GM21447 (cell line): ENCODE measurements around the gene DEPDC5.
A peak's percentile ranks its signal among the peaks of the same experiment; 100 is the strongest.

Experiments
- ATAC-seq: cut with Tn5 transposase; IDR thresholded peaks from one replicate; pipeline ENCODE4 v1.9.1; 2021; ENCODE audit not compliant: unreplicated experiment

DEPDC5 gene

DNA sequence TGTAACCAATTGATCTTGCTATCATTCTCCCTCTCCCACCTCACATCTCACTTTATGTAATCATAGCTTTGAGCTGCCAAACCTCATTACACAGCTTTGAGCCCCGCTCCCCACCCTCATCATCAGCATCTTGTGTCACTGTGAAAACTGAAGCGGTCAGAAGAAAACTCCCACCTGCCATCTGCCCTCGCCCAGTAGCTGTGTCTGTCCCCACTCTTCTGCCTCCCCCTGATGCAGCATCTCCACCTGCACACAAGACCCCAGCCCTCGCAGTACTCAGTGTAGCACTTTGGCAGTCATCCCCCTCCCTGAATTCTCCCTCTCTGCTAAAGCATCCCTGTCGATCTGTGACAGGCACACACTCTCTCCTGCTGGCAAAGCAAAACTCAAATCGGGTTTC is 130.2 kb downstream of the DEPDC5 start:
- no peak for ATAC-seq

DNA sequence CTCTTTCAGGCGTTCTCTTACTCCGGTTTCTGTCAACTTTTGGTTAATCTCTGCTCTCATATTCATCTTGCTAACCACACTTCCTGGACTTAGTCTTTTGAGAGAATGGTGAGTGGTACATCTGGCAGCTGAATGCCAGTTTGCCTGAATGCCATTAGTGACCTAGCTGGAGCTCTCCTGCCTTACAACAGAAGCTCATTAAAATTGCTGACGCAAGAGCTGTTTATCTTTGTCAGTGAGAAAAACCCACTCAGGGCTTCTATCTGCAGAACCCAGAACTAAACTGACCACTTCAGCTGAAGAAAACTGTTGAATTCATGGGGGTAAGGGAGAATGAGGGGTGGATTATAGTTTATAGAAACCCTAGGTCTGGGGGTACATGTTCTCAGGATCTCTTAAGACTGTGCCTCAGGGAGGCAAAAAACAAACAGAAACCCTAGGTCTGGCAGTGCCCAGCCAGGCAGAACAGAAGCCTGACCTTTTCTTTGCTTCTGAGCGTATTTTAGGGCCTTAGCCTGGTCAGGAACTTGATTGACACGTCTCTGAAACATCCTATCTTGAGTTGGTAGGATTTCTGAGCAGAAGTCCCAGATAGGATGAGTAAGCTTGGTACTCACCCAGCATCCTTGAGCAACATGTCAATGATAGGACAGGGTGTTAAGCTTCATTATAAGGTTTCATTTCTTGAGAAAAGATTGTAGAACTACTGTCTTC is 137.7 kb downstream of the DEPDC5 start:
- ATAC-seq: no peak

DNA sequence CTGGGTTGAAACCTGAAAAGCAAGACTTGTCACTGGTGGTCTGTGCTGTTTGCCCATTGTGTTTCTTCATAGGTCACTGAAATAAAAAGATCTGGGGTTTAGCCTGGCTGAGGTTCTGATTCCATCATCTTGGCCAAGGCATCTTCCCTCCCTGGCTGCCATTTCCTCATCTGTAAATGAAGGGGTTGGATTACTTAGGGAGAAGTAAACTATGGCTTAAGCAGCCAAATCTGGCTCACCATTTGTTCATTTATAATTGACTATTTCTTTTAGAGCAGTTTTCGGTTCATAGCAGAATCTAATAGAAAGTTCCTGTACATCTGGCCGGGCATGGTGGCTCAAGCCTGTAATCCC is 138.2 kb downstream of the DEPDC5 start:
- ATAC-seq: no peak

DNA sequence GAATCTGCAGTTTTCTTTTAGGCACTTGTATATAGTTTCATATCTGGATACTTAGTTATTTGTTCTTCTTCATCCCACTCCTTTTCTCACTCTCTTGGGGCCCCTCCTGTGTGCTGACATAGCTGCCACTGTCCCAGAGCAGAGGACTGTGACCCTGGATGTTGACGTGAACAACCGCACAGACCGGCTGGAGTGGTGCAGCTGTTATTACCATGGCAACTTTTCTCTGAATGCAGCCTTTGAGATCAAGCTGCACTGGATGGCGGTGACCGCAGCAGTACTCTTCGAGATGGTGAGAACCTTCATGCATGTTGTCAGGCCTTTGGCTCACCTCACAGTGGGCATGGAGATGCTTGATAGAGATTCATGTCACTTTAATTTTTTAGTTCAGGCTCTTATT is 139.6 kb downstream of the DEPDC5 start:
- no peak for ATAC-seq

DNA sequence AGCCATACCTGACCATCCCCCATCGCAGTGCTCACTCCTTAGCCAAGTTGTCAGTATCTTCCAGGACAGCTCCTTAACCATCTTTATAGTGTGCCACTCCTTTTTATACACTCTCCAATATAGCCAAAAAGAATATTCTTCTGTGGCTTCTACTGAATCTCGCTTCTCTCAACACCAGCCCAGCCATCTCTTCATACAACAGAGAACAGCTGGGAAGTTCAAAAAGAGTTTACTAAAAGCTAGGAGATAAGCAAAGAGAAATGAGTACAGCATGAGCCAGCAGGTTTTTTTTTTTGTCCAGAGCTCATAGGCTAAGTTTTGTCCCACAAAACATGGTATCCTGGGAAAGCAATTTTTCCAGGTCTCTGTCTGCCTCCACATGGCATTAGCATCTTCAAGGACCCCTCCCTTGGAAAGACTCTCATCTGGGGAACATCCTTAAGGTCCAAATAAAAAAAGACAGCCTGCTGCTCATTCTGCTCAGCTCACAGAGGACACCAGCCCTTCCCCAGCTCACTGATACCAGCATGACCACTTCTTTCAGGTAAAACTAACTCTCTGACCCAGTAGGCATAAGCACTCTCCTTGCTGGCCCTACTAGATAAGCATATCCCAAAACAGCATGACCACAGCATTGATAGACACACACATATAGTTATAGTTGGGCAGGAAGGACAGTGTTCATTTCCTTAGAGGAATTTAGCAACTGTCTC is 141.7 kb downstream of the DEPDC5 start:
- ATAC-seq: no peak

DNA sequence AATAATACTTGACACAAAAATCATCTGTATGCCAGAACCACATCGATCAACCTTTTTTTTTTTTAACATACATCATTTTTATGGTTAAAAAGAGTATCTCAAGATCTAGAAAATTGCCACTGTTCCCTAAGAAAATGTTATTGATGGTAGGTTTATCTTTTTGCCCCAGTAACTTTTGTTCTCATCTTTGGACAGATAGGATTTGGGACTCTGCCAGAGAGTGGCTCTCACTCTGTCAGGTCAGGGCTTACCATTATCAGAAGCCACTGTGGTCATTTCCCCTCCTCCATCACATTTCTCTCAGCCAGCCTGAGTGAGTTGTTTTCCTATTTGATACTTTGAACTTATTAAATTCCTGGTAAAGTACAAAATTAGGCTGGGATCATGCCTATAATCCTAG is 142.7 kb downstream of the DEPDC5 start:
- ATAC-seq: no peak

DNA sequence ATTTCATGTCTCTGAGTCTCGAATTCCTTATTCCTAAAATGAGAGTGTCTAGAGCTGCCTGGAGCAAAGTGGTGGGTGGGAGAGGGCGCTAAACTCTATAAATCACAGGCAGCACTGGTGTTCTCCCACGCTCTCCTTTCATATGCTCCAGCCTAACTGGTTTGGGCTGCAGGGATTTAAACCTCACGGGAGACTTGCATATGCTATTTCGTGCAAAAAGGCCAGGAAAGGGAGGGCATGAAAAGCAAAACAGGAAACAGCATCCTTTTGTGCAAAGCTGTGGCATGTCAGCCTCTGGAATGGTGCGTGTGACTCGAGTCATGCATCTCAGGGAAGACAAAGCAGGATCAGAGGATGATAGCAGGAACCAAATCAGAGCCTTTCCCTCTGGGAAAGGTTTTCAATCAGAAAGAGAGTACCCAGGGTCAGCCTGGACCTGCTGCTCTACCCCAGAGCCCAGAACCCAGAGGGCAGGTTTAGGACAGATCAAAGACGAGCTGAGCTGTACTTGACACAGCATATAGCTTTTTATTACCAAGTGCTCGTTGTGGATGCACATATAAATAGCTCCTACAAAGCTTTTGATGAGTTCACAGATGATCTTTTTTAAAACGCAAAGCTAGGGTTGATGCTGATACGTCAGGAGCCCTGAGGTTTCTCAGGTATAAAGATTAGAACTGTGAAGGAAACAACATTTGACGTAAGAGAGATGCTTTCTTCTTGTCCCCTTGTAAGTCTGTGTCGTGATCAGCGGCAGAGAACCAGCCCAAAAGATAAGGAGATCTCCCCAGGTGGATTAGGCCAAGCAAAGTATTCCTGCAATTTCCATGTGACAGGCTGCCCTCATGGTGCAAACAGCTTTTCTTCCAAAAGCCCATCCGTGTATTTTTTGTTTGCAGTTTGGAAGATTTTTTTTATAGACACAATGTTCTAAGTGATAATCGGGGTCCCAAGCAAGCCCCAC is 144.3 kb downstream of the DEPDC5 start:
- no peak for ATAC-seq

DNA sequence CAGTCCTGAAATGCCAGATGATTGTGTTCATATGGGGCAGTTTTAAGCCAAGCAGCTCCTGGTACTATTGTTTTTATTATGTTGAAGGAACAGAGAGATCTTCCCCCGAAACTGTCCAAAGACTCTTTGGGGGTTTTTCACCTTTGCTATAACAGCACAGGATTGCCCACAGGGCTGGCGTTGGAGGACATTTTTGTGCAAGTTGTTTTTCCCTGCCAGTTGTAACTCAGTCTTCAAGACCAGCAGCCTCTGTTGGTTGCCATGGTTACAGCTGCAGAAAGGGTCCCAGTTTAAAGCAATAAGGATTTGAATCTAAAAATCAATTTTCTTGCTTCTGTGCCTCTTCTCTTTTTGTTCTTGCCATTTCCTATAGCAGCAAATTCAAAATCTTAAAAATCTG is 145.1 kb downstream of the DEPDC5 start:
- no peak for ATAC-seq

DNA sequence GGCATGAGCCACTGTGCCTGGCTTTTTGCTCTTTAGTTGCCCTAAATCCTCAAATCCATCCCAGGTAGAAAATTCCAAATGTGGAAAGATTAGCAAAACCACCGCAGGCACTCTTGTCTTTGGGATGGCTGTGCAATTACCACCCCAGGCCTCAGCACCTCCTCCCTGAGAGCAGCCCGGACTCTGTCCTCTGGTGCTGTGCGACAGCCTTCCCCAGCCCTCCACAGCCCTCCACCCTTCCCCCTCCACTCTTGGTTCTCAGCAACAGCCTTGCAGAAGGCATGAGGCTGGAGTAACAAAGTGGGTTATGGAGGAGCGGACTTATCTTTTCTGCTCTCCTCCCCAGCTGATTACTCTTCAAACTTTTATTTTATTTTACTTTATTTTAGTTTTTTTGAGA is 145.8 kb downstream of the DEPDC5 start:
- no peak for ATAC-seq

DNA sequence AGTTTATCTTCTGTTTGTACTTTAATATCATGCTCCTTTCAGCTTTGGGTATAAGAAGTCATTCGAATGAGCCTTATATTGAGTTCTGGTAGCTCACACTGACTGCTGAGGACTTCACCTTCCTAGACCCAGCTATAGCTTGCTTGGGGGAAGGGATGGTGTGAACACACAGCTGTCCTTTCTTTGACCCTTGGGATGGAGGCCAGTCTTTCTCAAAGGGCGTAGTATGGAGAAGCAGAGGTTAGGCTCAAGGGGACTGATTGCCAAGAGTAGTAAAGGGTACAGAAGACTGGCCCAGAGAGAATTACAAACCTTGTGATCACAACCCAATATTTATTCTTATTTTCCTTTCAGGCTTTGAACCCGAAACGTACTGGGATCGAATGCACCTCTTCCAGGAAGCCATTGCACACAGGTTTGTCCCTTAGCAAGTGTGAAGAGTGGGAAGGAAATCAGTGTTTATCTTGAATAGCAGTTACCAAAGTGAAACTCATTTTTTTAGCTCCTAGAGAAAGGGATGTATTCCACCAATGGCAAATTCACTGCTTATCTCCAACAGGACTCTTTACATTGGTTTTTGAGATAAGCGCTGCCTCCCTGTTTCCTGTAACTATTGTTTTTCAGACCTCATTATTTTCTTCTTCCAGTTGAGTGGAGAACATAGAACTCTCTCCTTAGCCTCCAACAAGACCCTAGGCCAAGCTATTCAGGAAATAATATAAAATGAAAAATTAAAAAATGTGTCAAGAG is 147.7 kb downstream of the DEPDC5 start:
- no peak for ATAC-seq

DNA sequence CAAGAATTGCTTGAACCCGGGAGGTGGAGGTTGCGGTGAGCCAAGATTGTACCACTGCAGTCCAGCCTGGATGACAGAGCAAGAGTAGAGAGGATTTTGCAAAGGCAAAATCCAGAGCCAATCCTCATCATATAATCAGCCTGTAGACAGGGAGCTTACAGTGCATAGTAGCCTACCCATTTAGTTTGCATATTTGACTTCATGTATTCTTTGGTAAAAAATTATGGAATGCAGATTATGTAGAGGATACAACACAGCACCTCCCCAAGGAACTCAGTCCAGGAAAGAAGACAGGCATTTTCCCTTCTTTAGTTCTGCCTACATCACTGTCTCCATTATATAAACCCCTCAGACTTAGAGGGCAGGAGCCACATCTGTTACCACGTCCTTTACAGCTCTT is 150.8 kb downstream of the DEPDC5 start:
- no peak for ATAC-seq

DNA sequence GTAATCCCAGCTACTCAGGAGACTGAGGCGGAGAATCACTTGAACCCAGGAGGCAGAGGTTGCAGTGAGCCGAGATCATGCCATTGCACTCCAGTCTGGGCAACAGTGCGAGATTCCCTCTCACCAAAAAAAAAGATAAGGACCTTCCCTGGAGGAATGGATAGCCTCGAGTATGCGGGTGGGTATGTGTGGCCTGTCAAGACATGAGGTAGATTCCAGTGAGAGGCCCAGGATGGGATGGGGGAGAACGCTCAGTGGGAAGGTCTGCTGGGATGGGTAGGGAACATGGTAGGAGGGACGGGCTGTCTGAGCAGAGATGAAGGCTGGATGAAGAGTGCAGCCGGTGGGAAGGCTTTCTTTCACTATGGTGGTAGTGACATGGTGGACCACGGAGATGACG is 151.5 kb downstream of the DEPDC5 start:
- no peak for ATAC-seq

DNA sequence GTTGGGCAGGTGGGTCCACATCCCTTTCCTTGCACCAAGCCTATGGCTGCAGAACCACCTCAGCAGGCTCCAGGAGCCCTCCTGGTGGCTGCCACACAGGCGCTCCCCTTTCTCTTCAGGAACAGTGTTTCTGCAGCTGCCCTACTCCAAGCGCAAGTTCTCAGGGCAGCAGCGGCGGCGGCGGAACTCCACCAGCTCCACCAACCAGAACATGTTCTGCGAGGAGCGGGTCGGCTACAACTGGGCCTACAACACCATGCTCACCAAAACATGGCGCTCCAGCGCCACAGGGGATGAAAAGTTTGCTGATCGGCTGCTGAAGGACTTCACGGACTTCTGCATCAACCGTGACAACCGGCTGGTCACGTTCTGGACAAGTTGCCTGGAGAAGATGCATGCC is 152.3 kb downstream of the DEPDC5 start:
- no peak for ATAC-seq

DNA sequence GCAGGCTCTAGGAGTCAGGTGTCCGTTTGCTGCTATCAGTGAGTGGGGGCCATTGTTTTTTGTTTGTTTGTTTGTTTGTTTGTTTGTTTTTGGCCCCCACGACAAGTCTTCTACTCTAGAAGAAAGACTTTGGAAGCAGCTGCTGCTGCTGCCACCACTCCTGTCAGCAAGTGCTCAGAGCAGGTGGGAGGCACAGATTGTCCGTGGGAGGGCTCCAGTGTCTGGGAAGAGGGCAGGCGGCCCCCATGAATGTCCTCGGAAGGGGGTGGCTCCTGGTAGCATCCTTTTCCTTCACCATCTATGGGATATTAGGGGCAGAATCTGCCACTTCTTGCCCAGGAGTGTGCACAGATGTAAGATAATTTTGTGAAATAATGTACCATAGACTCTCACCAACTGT is 152.8 kb downstream of the DEPDC5 start:
- no peak for ATAC-seq

DNA sequence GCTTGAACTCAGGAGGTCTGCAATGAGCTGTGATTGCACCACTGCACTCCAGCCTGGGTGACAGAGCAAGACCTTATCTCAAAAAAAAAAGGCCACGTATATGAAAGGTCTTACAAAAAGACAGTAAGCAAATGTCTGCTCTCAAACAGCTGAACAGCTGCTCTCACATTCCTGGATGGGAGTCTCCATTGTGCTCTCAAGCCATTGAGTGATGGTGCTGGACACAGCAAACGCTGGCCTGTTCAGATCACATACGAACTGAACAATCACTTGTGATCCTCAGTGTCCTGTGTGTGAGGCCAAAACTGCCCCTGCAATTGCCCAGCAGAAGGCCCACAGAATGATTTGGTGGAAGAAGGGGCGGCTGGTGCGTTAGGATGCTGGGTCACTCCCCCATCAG is 156.2 kb downstream of the DEPDC5 start:
- ATAC-seq: no peak

DNA sequence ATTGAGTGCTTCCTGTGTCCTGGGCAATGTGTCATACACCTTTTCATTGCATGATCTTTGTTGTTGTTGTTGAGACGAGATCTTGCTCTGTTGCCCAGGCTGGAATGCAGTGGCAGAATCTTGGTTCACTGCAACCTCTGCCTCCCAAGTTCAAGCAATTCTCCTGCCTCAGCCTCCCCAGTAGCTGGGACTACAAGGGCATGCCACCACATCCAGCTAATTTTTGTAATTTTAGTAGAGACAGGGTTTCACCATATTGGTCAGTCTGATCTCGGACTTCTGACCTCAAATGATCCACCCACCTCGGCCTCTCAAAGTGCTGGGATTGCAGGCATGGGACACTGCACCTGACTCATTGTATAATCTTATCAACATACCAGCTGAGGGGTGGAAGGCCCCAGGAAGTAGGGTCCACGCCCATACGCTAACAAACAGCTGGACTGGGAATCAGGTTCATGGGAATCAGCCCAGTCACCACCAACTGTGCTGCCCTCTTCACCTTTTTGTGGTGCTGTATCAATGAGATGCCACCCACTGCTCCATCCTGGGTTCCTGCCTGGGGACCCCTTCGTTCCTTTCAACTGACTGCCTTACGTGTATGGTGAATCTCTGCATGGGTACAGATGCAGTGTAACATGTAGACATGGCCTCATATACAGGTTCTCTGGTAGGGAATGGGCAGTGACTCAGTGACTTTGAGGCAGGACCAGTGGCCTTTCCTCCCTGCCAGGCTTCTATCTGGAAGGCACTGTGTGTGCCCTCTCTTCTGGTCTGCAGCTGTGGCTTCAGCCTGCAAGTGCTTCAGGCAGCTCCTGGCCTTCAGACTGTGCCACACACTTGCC is 158.0 kb downstream of the DEPDC5 start:
- no peak for ATAC-seq

DNA sequence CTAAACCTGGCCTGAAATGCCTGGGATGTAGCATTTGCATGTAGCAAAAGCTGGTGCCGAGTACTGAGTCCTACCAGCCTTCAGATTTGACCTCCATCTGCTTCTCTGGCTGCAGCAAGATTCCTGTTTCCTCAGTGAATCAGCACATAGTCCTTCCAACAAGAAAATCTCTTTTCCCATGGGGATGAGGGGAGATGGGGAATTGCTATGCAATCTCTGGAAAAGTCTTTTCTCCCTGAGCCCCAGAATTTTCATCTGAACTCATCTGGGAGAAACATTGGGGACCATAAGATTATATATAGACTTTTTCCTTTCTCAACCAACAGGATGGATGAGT is 158.6 kb downstream of the DEPDC5 start:
- ATAC-seq: no peak

DNA sequence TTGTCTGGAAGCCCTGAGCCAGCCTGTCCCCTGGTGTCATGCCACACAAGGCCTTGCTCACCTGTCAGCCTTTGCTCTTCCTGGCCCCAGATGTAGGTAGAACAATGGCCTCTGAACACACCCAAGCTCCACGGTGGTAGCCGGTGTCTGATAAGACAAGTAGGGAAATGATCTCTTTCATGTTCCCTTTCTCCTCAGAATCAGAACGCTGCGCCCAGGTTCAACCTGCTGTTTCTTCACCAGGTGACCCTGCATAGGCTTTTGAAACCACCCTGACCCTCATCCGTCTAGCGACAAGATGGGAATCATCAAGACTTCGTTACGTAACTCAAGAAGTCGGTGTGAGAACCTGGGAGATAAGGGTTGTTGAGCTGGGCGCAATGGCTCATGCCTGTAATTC is 161.8 kb downstream of the DEPDC5 start:
- ATAC-seq: no peak

DNA sequence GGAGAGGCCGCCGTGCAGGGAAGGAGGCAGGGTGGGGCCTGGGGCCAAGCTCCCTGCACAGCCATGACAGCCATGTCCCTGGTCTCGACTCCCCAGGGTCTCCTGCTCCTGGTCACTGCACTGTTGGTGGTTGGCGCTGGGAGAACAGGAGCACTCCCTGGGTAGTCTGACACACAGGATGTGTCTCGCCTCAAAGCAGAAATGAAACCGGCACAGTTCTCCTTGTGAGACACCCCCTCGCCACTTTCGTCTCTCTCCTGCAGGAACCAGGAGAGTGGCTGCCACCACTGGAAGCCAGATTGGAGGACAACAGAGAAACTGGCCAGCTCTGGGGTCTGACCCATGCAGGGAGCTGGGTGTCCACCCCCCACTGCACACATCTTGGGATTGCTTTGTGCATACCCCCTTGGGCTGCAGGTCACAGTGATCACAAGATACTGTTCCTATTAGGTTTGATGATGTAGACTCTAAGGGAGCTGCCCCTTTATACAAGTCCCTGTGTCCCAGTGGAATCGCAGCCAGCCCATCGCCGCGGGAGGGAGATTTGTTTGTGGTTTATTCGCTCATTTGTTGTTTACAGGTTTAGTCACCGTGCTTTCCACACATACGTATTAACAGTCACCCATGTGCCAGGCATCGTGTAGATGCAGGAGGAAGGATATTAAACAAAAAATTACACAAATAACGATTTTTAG is 163.6 kb downstream of the DEPDC5 start:
- ATAC-seq: peak; percentile 77

DNA sequence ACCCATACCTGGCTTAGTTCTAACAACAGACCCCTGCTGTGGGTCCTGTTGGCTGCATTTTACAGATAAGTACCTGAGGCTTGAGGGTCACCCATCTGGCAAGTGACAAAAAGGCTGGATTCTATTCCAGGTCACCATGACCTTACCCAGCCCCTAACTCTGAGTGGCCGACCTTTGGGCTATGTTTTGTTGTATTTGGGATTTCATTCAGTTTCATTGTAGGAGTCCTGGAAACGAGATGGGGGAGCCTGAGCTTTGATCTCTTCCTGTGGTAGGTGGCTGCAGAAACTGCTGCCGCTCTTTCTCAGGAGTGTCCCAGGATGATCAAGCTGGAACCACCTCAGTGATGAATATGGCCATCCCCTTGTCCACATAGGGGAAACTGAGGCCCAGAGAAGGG is 165.9 kb downstream of the DEPDC5 start:
- no peak for ATAC-seq
